ENCODE data around the gene DLL4. TPM values are rescaled to one million over a fixed set of nuclear protein-coding genes. Genes with fewer than 3 reads are reported as not detected.

The DLL4 gene
- total RNA-seq, 2 experiments from 2014 or later, result 0.15 to 0.19 TPM

- Histone ChIP-seq H3K9me2 (ENCODE audit: insufficient read depth, low read length) (no peaks in the 10 kb centered on the region), H3K4me1 (ENCODE audit: insufficient read depth, low read length, poor library complexity, severe bottlenecking) (peaks cover 22% of the 10 kb centered on the region), H3K79me2 (ENCODE audit: insufficient read depth, low read depth, low read length) (no peaks in the 10 kb centered on the region), H2AFZ (ENCODE audit: low read length) (no peak overlapping the region), H3K4me3 (ENCODE audit: low read depth, low read length, poor library complexity, severe bottlenecking) (no peak overlapping the region), H3K27ac (ENCODE audit: low read depth, low read length, poor library complexity, severe bottlenecking) (no peak overlapping the region), H4K20me1 (ENCODE audit: insufficient read depth, low read length) (no peaks in the 10 kb centered on the region), H3K9me3 (ENCODE audit: low read length) (no peaks in the 10 kb centered on the region), H3K36me3 (ENCODE audit: insufficient read depth, low read length) (no peaks in the 10 kb centered on the region), H3K4me2 (ENCODE audit: low read length) (no peak overlapping the region)
- TF ChIP-seq CTCF (conservative IDR thresholded peaks at IDR 0.05; ENCODE audit: low read length) (no peak), EZH2phosphoT487 (IDR thresholded peaks at IDR 0.05; ENCODE audit: borderline replicate concordance, low read depth, low read length) (no peak)
- no peak for DNase-seq (ENCODE audit: low spot score)
- ChIA-PET CTCF (ENCODE audit: unreplicated experiment) (interaction anchor here (0.5 kb wide), 1 partner anchor 50 kb away, joined by 5 read pairs; no protein-coding TSS in a partner anchor), POLR2A (no interaction called here)
- BruUV-seq (replicated peaks), result no TSS peak
- intact Hi-C loops (cut with micrococcal nuclease; ENCODE audit: unreplicated experiment), result no loop called here
Observed at GRCh38 chr15:40926659-40927494, 2.3 kb upstream of the DLL4 start.

GRCh38 chr15:40927495-40927872, 1.7 kb upstream of the DLL4 start:
- CTCF ChIA-PET (ENCODE audit: unreplicated experiment), result interaction anchor here (0.5 kb wide), 1 partner anchor 49 kb away, joined by 5 read pairs; no protein-coding TSS in a partner anchor
- H3K4me3 ChIP-seq (ENCODE audit: low read depth, low read length, poor library complexity, severe bottlenecking), result no peak overlapping the region
- BruUV-seq (replicated peaks), result no TSS peak
- H3K9me3 ChIP-seq (ENCODE audit: low read length), result no peaks in the 10 kb centered on the region
- no peaks in the 10 kb centered on the region for H3K9me2 ChIP-seq (ENCODE audit: insufficient read depth, low read length)
- peaks cover 22% of the 10 kb centered on the region for H3K4me1 ChIP-seq (ENCODE audit: insufficient read depth, low read length, poor library complexity, severe bottlenecking)
- peak overlapping the region; percentile 68 for H3K4me2 ChIP-seq (ENCODE audit: low read length)
- no peak for DNase-seq (ENCODE audit: low spot score)
- no peaks in the 10 kb centered on the region for H4K20me1 ChIP-seq (ENCODE audit: insufficient read depth, low read length)
- no peak for TF ChIP-seq CTCF (conservative IDR thresholded peaks at IDR 0.05; ENCODE audit: low read length)
- TF ChIP-seq EZH2phosphoT487 (IDR thresholded peaks at IDR 0.05; ENCODE audit: borderline replicate concordance, low read depth, low read length), result no peak
- no peaks in the 10 kb centered on the region for H3K36me3 ChIP-seq (ENCODE audit: insufficient read depth, low read length)
- H3K27ac ChIP-seq (ENCODE audit: low read depth, low read length, poor library complexity, severe bottlenecking), result no peak overlapping the region
- H2AFZ ChIP-seq (ENCODE audit: low read length), result no peak overlapping the region
- intact Hi-C loops (cut with micrococcal nuclease; ENCODE audit: unreplicated experiment), result no loop called here
- POLR2A ChIA-PET, result no interaction called here
- H3K79me2 ChIP-seq (ENCODE audit: insufficient read depth, low read depth, low read length), result no peaks in the 10 kb centered on the region
